HFF-Myc (cell line): Measurements from ENCODE around the gene PFN4.
"Not testable (repeated sequence)": the region's sequence is repeated elsewhere in the genome, so short reads cannot be mapped to it uniquely, and the experiment has no call there.

Source experiments
- DNase-seq: peaks from one replicate; pipeline ENCODE4 v3.0.0-alpha.2; 2011; ENCODE audit warnings: low read depth; ENCODE audit errors: extremely low read depth
- H3K4me3 ChIP-seq: replicated peaks from 2 replicates; pipeline ENCODE4 v1.5.1; 2011; ENCODE audit warnings: low read depth, mild to moderate bottlenecking, control low read depth, low read length
- CTCF ChIP-seq: IDR thresholded peaks from 2 replicates; pipeline ENCODE4 v1.5.1; 2012; ENCODE audit warnings: mild to moderate bottlenecking, low read depth, low read length, control low read depth; ENCODE audit errors: missing control alignments

The PFN4 gene

GRCh38 chr2:24105816-24106215, 17.3 kb downstream of the PFN4 start:
- TF ChIP-seq CTCF = no peak
- no peak for DNase-seq
- no peak overlapping the region for H3K4me3 ChIP-seq

GRCh38 chr2:24104906-24105305, 18.2 kb downstream of the PFN4 start:
- no peak for DNase-seq
- H3K4me3 ChIP-seq = no peak overlapping the region
- no peak for TF ChIP-seq CTCF

GRCh38 chr2:24104110-24104650, 19.0 kb downstream of the PFN4 start:
- no peak for DNase-seq
- TF ChIP-seq CTCF = no peak

GRCh38 chr2:24102677-24103076, 20.5 kb downstream of the PFN4 start:
- no peak for DNase-seq
- H3K4me3 ChIP-seq = no peak overlapping the region
- no peak for TF ChIP-seq CTCF

More at GRCh38 chr2:24104110-24104650, 19.0 kb downstream of the PFN4 start:
- no peak overlapping the region for H3K4me3 ChIP-seq

- no peak for DNase-seq
- no peak for TF ChIP-seq CTCF
- no peak overlapping the region for H3K4me3 ChIP-seq
Measured at GRCh38 chr2:24101992-24102391, 21.1 kb downstream of the PFN4 start.

GRCh38 chr2:24100732-24101131, 22.4 kb downstream of the PFN4 start:
- H3K4me3 ChIP-seq, DNase-seq: not testable (repeated sequence)

- DNase-seq, H3K4me3 ChIP-seq: not testable (repeated sequence)
Measured at GRCh38 chr2:24095171-24095677, 27.9 kb downstream of the PFN4 start.

GRCh38 chr2:24093270-24093669, 29.9 kb downstream of the PFN4 start:
- DNase-seq, H3K4me3 ChIP-seq: not testable (repeated sequence)
